Endodermal cell (in vitro differentiated cells): Measurements from ENCODE around the gene IL26. TPM values are rescaled to one million over a fixed set of nuclear protein-coding genes. Genes with fewer than 3 reads are reported as not detected.

Experiments used
- DNase-seq: peaks from one replicate; pipeline ENCODE4 v3.0.0-alpha.2; 2017
- H3K27ac ChIP-seq: 2 replicates; pipeline ENCODE4 v1.5.1; 2013; ENCODE audit warnings: mild to moderate bottlenecking, low read depth, low read length, moderate library complexity
- H3K27me3 ChIP-seq: 2 replicates; pipeline ENCODE4 v1.6.1; 2013; ENCODE audit warnings: mild to moderate bottlenecking, low read length, moderate library complexity; ENCODE audit not compliant: insufficient read depth, control insufficient read depth, poor library complexity, severe bottlenecking
- H3K36me3 ChIP-seq: 2 replicates; pipeline ENCODE4 v1.7.0; 2013; ENCODE audit warnings: mild to moderate bottlenecking, low read length, moderate library complexity; ENCODE audit not compliant: control insufficient read depth, insufficient read depth
- H3K4me1 ChIP-seq: one replicate; pipeline ENCODE4 v1.7.0; 2013; ENCODE audit warnings: low read length; ENCODE audit not compliant: control insufficient read depth, insufficient read depth
- H3K4me3 ChIP-seq: 2 replicates; pipeline ENCODE4 v1.5.1; 2013; ENCODE audit warnings: mild to moderate bottlenecking, low read length, moderate library complexity
- H3K9ac ChIP-seq: 2 replicates; pipeline ENCODE4 v1.6.1; 2013; ENCODE audit warnings: mild to moderate bottlenecking, low read length, moderate library complexity; ENCODE audit not compliant: poor library complexity, severe bottlenecking; ENCODE audit errors: extremely low read depth
- H3K9me3 ChIP-seq: 2 replicates; pipeline ENCODE4 v1.6.1; 2013; ENCODE audit warnings: mild to moderate bottlenecking, low read length, moderate library complexity; ENCODE audit not compliant: control insufficient read depth
- H3K27ac Mint-ChIP-seq: 2 replicates; pipeline ENCODE4 v1.8.0; 2020; ENCODE audit warnings: mixed read lengths
- H3K27me3 Mint-ChIP-seq: 2 replicates; pipeline ENCODE4 v1.8.0; 2021; ENCODE audit warnings: mild to moderate bottlenecking, mixed read lengths; ENCODE audit not compliant: insufficient read depth
- H3K36me3 Mint-ChIP-seq: 2 replicates; pipeline ENCODE4 v1.8.0; 2020; ENCODE audit warnings: low read depth, mixed read lengths
- H3K4me1 Mint-ChIP-seq: 2 replicates; pipeline ENCODE4 v1.8.0; 2020; ENCODE audit warnings: mixed read lengths
- H3K4me3 Mint-ChIP-seq: 2 replicates; pipeline ENCODE4 v1.8.0; 2020; ENCODE audit warnings: mild to moderate bottlenecking, moderate library complexity, mixed read lengths
- H3K9me3 Mint-ChIP-seq: 2 replicates; pipeline ENCODE4 v1.8.0; 2020; ENCODE audit warnings: mild to moderate bottlenecking, mixed read lengths
- CTCF ChIP-seq: fragments of 200-600 bp; sonication (generic); conservative IDR thresholded peaks from 2 replicates; pipeline ENCODE4 v1.5.0; 2021; ENCODE audit warnings: antibody characterized with exemption, mild to moderate bottlenecking
- WGBS, 2 experiments: methylation state at CpG; one replicate each; pipeline versions ENCODE4 v1.1.5 to v1.1.7; 2013; ENCODE audit warnings: missing lambda C conversion rate in 2 of 2, mixed read lengths in 1 of 2; ENCODE audit not compliant: insufficient coverage in 1 of 2, insufficient read length in 1 of 2; 5-methylcytosine and 5-hydroxymethylcytosine counted together
- total RNA-seq, 2 donors: library from RNA; stranded (reverse); fragmentation: NEBNext Ultra II Directional in 1 of 2; extraction: Animal tissue kit (Norgen Biotek cat#: 25700) in 1 of 2; gene quantifications; 2 replicates in 1 of 2; 3 replicates in 1 of 2; pipeline ENCODE4 v1.2.1, GENCODE V29; 2021

The IL26 gene
- total RNA-seq, 2 donors from 2014 or later: not detected

GRCh38 chr12:68178774-68179439 is 46.7 kb downstream of the IL26 start:
- H3K27me3 ChIP-seq: no peaks in the 10 kb centered on the region
- 87 to 97% methylated on average over 3 of the region's 3 CpGs for WGBS, 2 experiments
- H3K4me3 ChIP-seq: no peak overlapping the region
- Mint-ChIP-seq H3K9me3 (no peaks in the 10 kb centered on the region), H3K27ac (no peak overlapping the region), H3K4me3 (no peak overlapping the region), H3K36me3 (no peaks in the 10 kb centered on the region), H3K4me1 (peaks cover 13% of the 10 kb centered on the region), H3K27me3 (no peaks in the 10 kb centered on the region)
- no peak for TF ChIP-seq CTCF
- H3K36me3 ChIP-seq: no peaks in the 10 kb centered on the region
- peak; percentile 53 for DNase-seq
- H3K4me1 ChIP-seq: no peaks in the 10 kb centered on the region
- H3K27ac ChIP-seq: no peak overlapping the region
- no peak overlapping the region for H3K9ac ChIP-seq
- no peaks in the 10 kb centered on the region for H3K9me3 ChIP-seq

- no peak overlapping the region for H3K4me3 ChIP-seq
- H3K4me1 ChIP-seq: no peaks in the 10 kb centered on the region
- TF ChIP-seq CTCF: no peak
Observed at GRCh38 chr12:68178184-68178583, 47.4 kb downstream of the IL26 start.

GRCh38 chr12:68177562-68177961 is 48.0 kb downstream of the IL26 start:
- Histone ChIP-seq H3K27ac (no peak overlapping the region), H3K4me1 (no peaks in the 10 kb centered on the region), H3K9ac (no peak overlapping the region), H3K36me3 (no peaks in the 10 kb centered on the region), H3K4me3 (no peak overlapping the region), H3K27me3 (no peaks in the 10 kb centered on the region), H3K9me3 (no peaks in the 10 kb centered on the region)
- Mint-ChIP-seq H3K36me3 (no peaks in the 10 kb centered on the region), H3K4me3 (no peak overlapping the region), H3K4me1 (peaks cover 13% of the 10 kb centered on the region), H3K27me3 (no peaks in the 10 kb centered on the region), H3K27ac (no peak overlapping the region), H3K9me3 (no peaks in the 10 kb centered on the region)
- 64% methylated on average over 2 of the region's 2 CpGs; no CpG with 5 or more reads in 1 of the 2 experiments for WGBS, 2 experiments
- DNase-seq: no peak
- TF ChIP-seq CTCF: no peak

More at GRCh38 chr12:68178184-68178583, 47.4 kb downstream of the IL26 start:
- no peak for DNase-seq
- peaks cover 13% of the 10 kb centered on the region for H3K4me1 Mint-ChIP-seq
- H3K36me3 Mint-ChIP-seq: no peaks in the 10 kb centered on the region
- no peaks in the 10 kb centered on the region for H3K27me3 ChIP-seq
- H3K27ac Mint-ChIP-seq: no peak overlapping the region
- H3K9me3 Mint-ChIP-seq: no peaks in the 10 kb centered on the region
- H3K4me3 Mint-ChIP-seq: no peak overlapping the region
- H3K27ac ChIP-seq: no peak overlapping the region
- no peaks in the 10 kb centered on the region for H3K9me3 ChIP-seq
- no peaks in the 10 kb centered on the region for H3K27me3 Mint-ChIP-seq
- no peaks in the 10 kb centered on the region for H3K36me3 ChIP-seq
- H3K9ac ChIP-seq: no peak overlapping the region
